Vagina (tissue), 2 donors: ENCODE measurements around the gene MAP4K4. TPM values are rescaled to one million over a fixed set of nuclear protein-coding genes. Genes with fewer than 3 reads are reported as not detected.

Experiments used
- DNase-seq, 2 donors: peaks; one replicate each; pipeline ENCODE4 v3.0.0-alpha.2; 2017; ENCODE audit errors: extremely low spot score in 2 of 2
- H3K27ac ChIP-seq: fragments of 200-600 bp; sonication (generic); one replicate; pipeline ENCODE4 v1.5.1; 2019
- H3K27me3 ChIP-seq: fragments of 200-600 bp; sonication (generic); one replicate; pipeline ENCODE4 v1.5.1; 2019
- H3K36me3 ChIP-seq, 2 donors: fragments of 200-600 bp; sonication (generic); one replicate each; pipeline ENCODE4 v1.5.1; 2017 to 2019
- H3K4me1 ChIP-seq: fragments of 200-600 bp; sonication (generic); one replicate; pipeline ENCODE4 v1.5.1; 2019
- H3K4me3 ChIP-seq, 2 donors: fragments of 200-600 bp; sonication (generic); 1 replicate in 1 of 2; 2 replicates in 1 of 2; pipeline ENCODE4 v1.5.1; 2016 to 2019
- H3K9me3 ChIP-seq: fragments of 200-600 bp; sonication (generic); one replicate; pipeline ENCODE4 v1.5.1; 2019
- POLR2A ChIP-seq, 2 donors: fragments of 450-650 bp; IDR thresholded peaks; one replicate each; pipeline ENCODE4 v1.6.1; 2017; ENCODE audit warnings: antibody characterized with exemption in 2 of 2, mild to moderate bottlenecking in 2 of 2, moderate library complexity in 2 of 2
- POLR2AphosphoS5 ChIP-seq, 2 donors: sonication (generic); formaldehyde crosslinking; IDR thresholded peaks; one replicate each; pipeline ENCODE4 v1.9.0; 2017; ENCODE audit warnings: antibody characterized with exemption in 2 of 2, mild to moderate bottlenecking in 2 of 2, low read depth in 1 of 2; ENCODE audit not compliant: insufficient read depth in 1 of 2
- intact Hi-C: fragments of 100-400 bp; cut with DNase I; formaldehyde crosslinking; loops from one replicate; pipeline ENCODE4 v1.15.1; 2023
- total RNA-seq: library from RNA; depleted of rRNA; stranded (reverse); fragments of >200 nt; gene quantifications from one replicate; pipeline ENCODE4 v1.2.3, GENCODE V29; 2016
- TF ChIP-seq, protein P1 (sequence below), 3 experiments: fragments of 450-650 bp in 2 of 3; fragments of 200-600 bp in 1 of 3; sonication (generic) in 1 of 3; IDR thresholded peaks; one replicate each; pipeline ENCODE4 v1.5.1; 2017 to 2019; ENCODE audit warnings: antibody characterized with exemption in 3 of 3, mild to moderate bottlenecking in 2 of 3, moderate library complexity in 2 of 3

The MAP4K4 gene
- total RNA-seq, 1 donor from 2014 or later: 75.9 TPM

DNA sequence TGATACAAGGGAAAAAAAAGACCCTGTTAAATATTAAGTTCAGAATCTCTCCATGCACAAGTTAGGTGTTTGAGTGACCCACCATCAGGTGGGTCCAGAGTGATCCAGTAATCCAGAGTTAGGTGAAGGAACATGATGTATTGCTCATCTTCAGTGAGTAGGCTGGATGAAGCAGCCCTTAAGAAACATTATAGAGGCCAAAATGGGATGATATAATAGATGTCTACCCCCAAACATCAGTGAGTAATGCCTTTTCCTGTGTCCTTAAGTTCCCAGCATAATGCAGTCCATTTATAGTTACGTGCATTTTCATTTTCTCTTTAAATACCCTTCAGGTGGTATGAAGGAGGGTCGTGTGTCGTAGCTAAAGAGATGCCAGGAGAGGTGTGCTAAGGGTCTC is 89.6 kb downstream of the MAP4K4 start:
- intact Hi-C loops: no loop called here
- H3K4me3 ChIP-seq: no peak overlapping the region
- DNase-seq: no peak

DNA sequence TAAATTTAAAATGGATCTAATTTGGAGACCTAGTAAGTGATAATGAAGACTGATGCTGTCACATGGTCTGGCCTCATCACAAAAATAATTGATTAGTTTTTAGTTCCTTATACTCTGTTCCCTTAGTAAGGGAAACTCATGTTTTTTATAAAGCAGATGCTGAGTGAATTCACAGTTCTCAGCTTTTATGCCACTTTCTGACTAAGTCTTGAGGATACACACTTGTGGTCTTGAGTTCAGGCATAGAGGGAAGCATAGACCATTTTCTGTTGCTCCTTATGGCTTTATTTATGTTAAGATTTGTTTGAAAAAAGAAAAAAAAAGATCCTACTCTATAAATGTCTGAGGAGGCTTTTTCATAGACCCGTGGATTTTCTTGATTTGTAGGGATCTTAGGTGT is 91.1 kb downstream of the MAP4K4 start:
- intact Hi-C loops: no loop called here
- Histone ChIP-seq H3K27ac (no peak overlapping the region), H3K4me1 (peaks cover 57% of the 10 kb centered on the region), H3K36me3 (no peaks in the 10 kb centered on the region), H3K4me3 (no peak overlapping the region), H3K9me3 (no peaks in the 10 kb centered on the region), H3K27me3 (no peaks in the 10 kb centered on the region)
- no peak for DNase-seq
- TF ChIP-seq POLR2A (IDR thresholded peaks at IDR 0.05): no peak
- TF ChIP-seq, protein P1, sequence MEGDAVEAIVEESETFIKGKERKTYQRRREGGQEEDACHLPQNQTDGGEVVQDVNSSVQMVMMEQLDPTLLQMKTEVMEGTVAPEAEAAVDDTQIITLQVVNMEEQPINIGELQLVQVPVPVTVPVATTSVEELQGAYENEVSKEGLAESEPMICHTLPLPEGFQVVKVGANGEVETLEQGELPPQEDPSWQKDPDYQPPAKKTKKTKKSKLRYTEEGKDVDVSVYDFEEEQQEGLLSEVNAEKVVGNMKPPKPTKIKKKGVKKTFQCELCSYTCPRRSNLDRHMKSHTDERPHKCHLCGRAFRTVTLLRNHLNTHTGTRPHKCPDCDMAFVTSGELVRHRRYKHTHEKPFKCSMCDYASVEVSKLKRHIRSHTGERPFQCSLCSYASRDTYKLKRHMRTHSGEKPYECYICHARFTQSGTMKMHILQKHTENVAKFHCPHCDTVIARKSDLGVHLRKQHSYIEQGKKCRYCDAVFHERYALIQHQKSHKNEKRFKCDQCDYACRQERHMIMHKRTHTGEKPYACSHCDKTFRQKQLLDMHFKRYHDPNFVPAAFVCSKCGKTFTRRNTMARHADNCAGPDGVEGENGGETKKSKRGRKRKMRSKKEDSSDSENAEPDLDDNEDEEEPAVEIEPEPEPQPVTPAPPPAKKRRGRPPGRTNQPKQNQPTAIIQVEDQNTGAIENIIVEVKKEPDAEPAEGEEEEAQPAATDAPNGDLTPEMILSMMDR (IDR thresholded peaks at IDR 0.05): no peak
- TF ChIP-seq POLR2AphosphoS5 (IDR thresholded peaks at IDR 0.05; ENCODE audit: insufficient read depth in 1 of 2, low read depth in 1 of 2): no peak

More for the DNA sequence above, 89.6 kb downstream of the MAP4K4 start:
- Histone ChIP-seq H3K36me3 (no peaks in the 10 kb centered on the region), H3K4me1 (peaks cover 54% of the 10 kb centered on the region), H3K9me3 (no peaks in the 10 kb centered on the region), H3K27me3 (no peaks in the 10 kb centered on the region), H3K27ac (no peak overlapping the region)
- TF ChIP-seq POLR2A (IDR thresholded peaks at IDR 0.05) (no peak), POLR2AphosphoS5 (IDR thresholded peaks at IDR 0.05; ENCODE audit: insufficient read depth in 1 of 2, low read depth in 1 of 2) (no peak)
- TF ChIP-seq, protein P1 (IDR thresholded peaks at IDR 0.05): no peak

DNA sequence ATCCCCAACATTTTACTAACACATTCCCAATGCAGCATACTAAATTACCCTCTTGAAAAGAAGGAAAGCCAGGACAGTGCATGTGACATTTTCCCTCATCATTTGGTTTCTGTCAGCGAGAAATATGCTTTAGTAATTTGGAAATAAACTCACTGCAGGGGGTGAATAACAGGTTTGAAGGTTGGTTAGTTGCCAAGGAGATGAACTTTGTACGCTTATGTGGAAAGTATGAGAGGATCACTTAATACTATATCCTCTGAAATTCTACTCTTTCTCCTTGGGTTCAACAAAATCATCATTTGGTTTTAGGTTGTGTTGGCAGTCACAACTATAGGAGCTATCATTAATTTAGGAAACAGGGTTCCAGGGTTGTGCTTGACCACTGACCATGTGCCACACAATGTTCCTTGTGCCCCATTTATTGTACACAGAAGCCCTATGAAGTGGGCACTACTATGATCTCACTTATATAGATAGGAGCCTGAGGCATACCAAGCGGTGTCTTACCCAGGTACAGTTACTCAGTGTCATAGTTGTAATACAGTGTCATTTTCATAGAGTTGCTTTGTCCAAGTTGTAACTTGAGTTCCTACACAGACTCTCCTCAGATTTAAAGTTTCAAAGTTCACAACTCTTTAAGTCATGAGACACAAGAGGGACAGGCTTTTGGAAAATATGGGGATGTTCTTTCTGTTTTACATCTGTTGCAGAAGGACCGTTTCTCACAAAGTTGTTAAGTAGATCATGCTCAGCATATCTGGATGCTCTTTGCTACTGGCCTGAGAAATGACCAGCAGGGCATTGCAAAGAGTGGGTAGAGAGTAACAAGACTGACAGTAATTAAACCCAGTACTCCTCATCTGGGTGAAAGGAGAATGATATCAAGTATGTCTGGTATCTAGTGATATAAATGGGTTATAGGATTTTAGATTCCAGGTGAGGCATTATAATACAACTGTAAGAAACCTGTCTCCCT is 91.8 kb downstream of the MAP4K4 start:
- H3K4me3 ChIP-seq: no peak overlapping the region
- TF ChIP-seq POLR2AphosphoS5 (IDR thresholded peaks at IDR 0.05; ENCODE audit: insufficient read depth in 1 of 2, low read depth in 1 of 2) (no peak), POLR2A (IDR thresholded peaks at IDR 0.05) (no peak)
- TF ChIP-seq, protein P1 (IDR thresholded peaks at IDR 0.05): no peak
- no peaks in the 10 kb centered on the region for H3K9me3 ChIP-seq
- no peaks in the 10 kb centered on the region for H3K36me3 ChIP-seq
- no peaks in the 10 kb centered on the region for H3K27me3 ChIP-seq
- H3K4me1 ChIP-seq: peaks cover 63% of the 10 kb centered on the region
- intact Hi-C loops: no loop called here
- peak overlapping the region; percentile 71 for H3K27ac ChIP-seq
- no peak for DNase-seq

DNA sequence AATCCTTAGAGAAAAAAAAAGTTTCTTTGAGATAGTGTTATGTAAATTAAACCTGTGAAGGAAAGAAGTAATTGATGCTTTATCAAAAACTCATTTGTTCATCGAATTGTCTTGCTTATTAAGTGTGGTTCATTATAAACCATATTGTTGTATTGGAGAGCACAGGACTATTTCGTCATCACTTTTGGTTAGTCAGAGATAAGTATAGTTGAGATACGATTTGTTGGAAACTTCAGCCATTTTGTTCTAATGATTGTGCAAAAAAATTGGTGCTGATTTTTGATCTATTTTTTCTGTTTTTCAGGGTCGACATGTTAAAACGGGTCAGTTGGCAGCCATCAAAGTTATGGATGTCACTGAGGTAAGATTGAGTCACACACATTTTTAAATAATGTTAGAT is 92.9 kb downstream of the MAP4K4 start:
- no peaks in the 10 kb centered on the region for H3K9me3 ChIP-seq
- no peak overlapping the region for H3K4me3 ChIP-seq
- H3K36me3 ChIP-seq: no peaks in the 10 kb centered on the region
- H3K27ac ChIP-seq: peak overlapping the region; percentile 71
- TF ChIP-seq, protein P1 (IDR thresholded peaks at IDR 0.05): no peak
- TF ChIP-seq POLR2AphosphoS5 (IDR thresholded peaks at IDR 0.05; ENCODE audit: insufficient read depth in 1 of 2, low read depth in 1 of 2): no peak
- no peak for TF ChIP-seq POLR2A (IDR thresholded peaks at IDR 0.05)
- H3K27me3 ChIP-seq: no peaks in the 10 kb centered on the region
- no peak for DNase-seq
- intact Hi-C loops: no loop called here
- peaks cover 64% of the 10 kb centered on the region for H3K4me1 ChIP-seq

DNA sequence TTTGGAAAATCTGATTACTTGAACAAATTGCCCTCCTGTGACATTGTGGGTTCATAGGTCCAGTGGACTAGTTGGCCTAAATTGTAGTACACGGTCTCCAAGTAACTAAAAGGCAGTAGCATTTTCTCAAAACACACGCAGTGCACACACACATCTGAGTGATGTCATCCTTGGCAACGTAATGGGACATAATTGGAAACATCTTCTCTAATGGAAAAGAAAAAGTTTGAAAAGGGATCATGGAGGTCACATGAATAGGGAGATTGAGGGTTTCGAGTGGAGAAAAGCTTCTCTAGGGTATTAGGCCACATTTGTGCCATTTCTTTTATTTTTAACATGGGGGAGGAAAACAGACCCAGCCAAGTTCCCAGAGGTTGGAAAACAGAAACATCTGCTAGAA is 93.3 kb downstream of the MAP4K4 start:
- peak overlapping the region; percentile 71 for H3K27ac ChIP-seq
- TF ChIP-seq POLR2A (IDR thresholded peaks at IDR 0.05) (no peak), POLR2AphosphoS5 (IDR thresholded peaks at IDR 0.05; ENCODE audit: insufficient read depth in 1 of 2, low read depth in 1 of 2) (peak; percentile 15 to 61)
- H3K9me3 ChIP-seq: no peaks in the 10 kb centered on the region
- H3K36me3 ChIP-seq: no peaks in the 10 kb centered on the region
- H3K4me3 ChIP-seq: no peak overlapping the region
- no peak for DNase-seq
- peaks cover 68% of the 10 kb centered on the region for H3K4me1 ChIP-seq
- intact Hi-C loops: no loop called here
- H3K27me3 ChIP-seq: no peaks in the 10 kb centered on the region
